ENCODE results near the gene CDC27.
"Not testable (repeated sequence)": the region's sequence is repeated elsewhere in the genome, so short reads cannot be mapped to it uniquely, and the experiment has no call there.

Gene CDC27

DNA sequence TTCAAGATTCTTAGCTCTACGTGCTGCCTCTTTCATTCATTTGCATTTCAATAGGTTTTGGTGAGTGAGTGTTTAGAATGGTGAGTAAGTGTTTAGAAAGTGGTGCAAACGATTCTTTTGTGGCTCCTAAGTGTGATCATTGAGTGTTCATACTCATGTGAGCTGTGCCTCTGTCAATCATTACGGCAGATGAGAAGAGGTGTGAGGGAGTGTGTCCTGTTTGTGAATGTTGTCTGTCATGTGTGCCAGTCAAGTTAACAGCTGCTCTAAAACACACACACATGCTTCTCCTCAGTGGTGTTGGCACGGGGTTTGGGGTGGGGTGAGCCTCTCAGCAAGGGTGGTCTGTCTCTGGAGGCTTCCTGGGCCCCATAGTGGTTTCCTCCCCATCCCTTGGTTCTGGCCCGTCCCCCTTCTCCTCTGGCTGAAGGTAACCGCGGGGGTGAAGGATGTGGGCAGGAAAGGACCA is 31.5 kb upstream of the CDC27 start:
- in situ Hi-C loops (cut with HindIII; ENCODE audit: low sequenced_read_pairs): no loop called here

DNA sequence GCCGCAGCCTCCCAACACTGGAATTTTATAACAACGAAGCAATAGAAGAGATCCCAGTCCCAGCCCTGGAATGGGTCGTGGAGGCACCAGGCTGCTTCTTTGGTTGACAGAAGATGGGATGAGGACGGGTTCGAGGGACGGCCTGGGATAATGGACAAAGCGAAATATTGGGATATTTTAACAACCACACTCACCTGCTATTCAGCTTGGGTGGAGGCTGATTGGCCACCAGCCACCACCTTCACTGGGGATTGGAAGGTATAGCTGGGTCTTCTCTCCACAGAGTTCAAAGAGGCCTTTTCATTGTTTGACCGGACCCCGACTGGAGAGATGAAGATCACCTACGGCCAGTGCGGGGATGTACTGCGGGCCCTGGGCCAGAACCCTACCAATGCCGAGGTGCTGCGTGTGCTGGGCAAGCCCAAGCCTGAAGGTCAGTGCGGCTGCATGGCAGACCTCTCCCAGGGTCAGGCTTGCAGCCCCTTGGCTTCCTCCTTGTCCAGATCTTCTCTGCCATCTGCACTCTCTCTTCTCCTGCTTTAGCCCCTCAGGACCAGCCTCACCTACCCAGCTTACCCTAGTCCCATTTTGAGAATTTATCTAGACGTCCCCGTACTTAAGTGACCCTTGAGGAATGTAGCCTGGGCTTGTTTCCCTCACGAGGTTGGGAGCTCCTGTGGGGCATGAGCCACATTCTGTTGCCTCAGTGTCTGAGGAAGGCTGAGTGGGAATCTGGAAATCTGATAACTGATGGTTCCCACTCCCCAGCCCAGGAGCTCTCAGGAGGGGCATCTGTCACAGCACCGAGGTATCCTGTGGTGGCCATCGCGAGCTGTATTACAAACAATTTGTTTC is 30.8 kb upstream of the CDC27 start:
- in situ Hi-C loops (cut with HindIII; ENCODE audit: low sequenced_read_pairs): no loop called here

GRCh38 chr17:47218896-47219430 is 29.9 kb upstream of the CDC27 start:
- in situ Hi-C loops (cut with HindIII; ENCODE audit: low sequenced_read_pairs): no loop called here

DNA sequence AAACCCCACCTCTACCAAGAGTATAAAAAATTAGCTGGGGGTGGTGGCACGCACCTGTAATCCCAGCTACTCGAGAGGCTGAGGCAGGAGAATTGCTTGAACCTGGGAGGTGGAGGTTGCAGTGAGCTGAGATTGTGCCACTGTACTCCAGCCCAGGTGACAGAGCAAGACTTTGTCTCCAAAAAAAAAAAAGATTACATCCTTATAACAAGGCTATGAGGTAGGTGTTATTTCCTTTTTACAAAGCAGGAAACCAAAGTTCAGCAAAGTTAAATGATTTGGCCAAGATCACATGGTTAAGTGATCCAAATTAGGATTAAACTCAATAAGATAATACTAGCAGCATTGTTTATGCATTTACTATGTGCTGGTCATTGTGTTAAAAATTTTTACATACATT is 28.2 kb upstream of the CDC27 start:
- in situ Hi-C loops (cut with HindIII; ENCODE audit: low sequenced_read_pairs): not testable (repeated sequence)

DNA sequence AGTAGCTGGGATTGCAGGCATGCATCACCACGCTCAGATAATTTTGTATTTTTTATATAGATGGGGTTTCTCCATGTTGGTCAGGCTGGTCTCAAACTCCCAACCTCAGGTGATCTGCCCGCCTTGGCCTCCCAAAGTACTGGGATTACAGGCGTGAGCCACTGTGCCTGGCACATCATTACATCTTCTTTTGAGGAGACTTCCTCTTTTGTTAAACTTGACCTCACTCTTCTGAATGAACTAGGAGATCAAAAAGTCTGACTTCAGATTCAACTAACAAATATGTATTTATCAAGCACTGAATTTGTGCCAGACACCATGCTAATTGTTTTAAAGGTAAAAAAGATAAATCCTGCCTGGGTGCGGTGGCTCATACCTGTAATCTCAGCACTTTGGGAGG is 27.7 kb upstream of the CDC27 start:
- in situ Hi-C loops (cut with HindIII; ENCODE audit: low sequenced_read_pairs): not testable (repeated sequence)

DNA sequence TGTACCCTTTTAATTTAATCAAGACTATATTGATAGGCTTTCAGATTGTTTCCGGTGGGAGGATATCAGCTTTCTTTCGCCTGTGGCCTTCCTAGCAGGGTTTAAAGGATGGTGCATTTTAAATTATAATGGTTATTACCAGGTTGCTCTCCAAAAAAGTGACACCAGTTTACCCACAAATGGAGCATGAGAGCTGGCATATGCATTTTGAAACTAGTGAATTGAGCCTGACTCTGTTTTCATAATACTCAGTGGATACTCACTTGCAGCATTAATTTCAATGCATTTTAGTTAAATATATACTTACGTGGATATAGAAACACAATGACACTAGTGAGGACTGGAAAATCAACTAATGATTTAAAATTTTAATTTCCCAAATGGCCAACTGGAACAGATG is 25.8 kb upstream of the CDC27 start:
- in situ Hi-C loops (cut with HindIII; ENCODE audit: low sequenced_read_pairs): no loop called here

DNA sequence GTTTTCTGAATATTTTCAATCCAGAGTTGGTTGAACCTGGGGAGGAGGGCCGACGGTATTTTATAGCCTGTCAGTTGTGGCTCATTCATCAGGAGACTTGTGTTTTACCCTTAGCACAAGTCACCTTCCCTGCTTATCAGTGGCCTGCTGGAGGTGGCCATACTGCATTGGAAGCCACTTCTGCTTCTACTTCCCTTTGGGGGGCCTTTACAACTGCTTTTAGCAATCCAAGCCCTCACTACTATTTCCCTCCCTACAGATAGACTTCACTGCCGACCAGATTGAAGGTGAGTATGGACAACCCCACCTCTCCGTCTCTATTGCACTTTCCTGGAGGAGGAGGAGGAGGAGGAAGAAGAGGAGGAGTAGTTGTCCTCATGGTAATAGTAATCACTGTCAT is 24.4 kb upstream of the CDC27 start:
- in situ Hi-C loops (cut with HindIII; ENCODE audit: low sequenced_read_pairs): no loop called here

DNA sequence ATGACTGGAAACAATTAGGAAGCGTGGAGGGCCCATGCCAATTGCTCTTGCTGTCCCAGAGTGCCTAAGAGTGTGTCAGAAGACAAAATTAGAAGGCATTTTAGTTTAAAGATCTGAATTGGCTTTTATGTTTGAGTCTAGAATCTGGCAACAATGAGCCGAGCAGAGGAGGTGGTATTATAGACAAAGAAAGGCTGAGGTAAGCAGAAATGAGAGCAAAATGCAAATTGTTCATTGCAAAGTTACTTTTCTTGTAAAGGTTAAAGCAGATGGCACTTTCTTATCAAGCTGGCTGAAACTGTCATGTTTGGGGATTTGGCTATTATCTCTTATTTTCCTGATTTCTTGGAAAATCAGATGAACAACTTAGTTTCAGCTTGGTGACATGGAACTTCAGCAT is 23.4 kb upstream of the CDC27 start:
- in situ Hi-C loops (cut with HindIII; ENCODE audit: low sequenced_read_pairs): no loop called here

GRCh38 chr17:47210779-47211178 is 21.7 kb upstream of the CDC27 start:
- in situ Hi-C loops (cut with HindIII; ENCODE audit: low sequenced_read_pairs): no loop called here

DNA sequence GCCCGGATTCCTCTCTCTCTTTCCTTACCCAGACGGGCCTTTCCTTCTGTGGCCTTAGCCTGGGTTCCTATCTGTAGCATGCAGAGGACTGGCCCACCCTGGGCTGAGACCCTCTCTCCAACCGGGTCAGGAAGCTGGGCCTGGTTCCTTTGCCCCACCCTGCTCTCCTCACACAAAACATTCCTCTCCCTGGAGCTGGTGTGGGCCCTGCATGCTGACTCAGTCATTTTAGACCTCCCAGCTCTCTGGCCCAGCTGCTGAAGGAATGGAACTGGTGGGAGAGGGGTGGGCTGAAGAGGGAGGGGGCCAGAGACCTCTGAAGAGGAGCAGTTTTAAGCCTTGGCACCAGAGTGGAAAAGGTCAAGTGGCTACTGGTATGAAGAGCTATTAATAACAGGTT is 21.0 kb upstream of the CDC27 start:
- in situ Hi-C loops (cut with HindIII; ENCODE audit: low sequenced_read_pairs): no loop called here

GRCh38 chr17:47209499-47209898 is 20.4 kb upstream of the CDC27 start:
- in situ Hi-C loops (cut with HindIII; ENCODE audit: low sequenced_read_pairs): no loop called here

DNA sequence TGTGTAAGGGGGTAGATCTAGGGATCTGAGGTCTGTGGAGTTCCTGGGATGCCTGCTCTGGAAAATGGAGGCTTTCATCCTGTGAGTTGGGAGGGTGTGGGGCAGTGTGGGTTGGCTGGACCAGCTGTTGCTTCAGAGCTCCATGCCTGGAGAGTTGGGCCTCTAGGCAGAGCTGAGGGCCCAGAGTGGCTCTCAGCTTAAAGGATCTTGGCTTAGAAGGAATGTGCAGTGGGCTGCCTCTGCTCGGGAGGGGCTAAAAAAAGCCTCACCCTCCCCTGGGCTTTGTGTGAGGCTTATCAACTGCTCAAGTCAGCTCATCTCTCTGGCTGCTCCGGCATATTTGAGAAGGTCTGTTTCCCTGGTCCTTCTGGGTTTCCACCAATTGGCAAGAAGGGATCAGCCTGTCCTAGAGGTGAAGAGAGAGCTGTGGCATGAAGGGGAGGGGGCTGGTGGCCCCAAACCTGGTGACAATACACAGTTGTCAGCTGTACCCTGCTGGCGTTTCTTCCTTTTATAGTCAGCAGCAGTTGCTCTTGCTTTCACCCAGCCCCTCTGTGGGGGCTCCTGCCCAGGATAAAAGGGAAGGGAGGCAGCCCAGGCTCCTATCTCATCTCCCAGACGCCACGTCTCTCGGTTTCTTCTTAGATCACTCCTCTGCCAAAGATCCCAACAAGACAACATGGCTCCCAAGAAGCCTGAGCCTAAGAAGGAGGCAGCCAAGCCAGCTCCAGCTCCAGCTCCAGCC is 19.8 kb upstream of the CDC27 start, which contains the start of gene MYL4:
MYL4 (plus strand) TSS at position 605 of the 745 bp plus-strand sequence; CDS start at position 680, 75 bp downstream.
- in situ Hi-C loops (cut with HindIII; ENCODE audit: low sequenced_read_pairs): no loop called here

DNA sequence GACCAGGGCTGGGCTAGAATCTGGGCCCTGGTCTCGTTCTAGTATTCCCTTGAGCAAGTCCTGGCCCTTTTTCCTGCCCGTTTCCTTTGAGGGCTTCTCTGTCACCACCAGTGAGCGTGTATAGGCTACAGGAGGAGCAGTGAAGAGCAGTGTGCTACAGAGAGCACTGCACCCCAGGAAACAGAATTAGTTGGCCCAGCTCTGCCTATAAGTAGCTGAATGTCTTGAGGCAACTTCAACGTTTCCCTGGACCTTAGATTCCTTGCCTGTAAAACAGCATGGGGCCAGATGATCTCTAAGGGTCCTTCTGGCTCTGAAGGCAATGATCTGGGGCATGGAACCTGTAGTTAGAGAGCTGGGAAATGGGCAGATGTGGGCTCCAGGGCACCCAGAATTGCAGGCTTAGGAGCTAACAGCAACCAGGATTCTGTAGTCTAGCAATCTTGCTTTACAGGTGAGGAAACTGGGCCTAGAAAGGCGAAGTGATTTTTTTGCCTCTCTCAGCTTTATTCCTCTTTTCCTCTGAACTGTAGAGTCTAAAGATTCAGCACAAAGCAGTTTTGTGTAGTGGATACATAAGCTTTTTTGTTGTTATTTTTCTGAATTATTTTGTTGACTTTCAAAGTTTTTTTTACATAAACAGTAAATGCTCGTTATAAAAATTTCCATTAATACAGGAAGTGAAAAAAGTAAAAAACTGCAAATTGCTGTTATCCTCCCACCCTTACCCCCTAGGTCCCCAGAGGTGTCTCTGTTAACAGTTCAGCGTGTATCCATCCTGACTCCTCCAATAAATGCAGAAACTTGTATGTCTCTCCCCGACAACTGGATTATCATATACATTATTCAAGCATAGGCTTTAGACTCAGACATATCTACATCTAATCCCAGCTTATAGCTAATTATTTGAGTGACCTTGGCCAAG is 18.3 kb upstream of the CDC27 start:
- in situ Hi-C loops (cut with HindIII; ENCODE audit: low sequenced_read_pairs): no loop called here

DNA sequence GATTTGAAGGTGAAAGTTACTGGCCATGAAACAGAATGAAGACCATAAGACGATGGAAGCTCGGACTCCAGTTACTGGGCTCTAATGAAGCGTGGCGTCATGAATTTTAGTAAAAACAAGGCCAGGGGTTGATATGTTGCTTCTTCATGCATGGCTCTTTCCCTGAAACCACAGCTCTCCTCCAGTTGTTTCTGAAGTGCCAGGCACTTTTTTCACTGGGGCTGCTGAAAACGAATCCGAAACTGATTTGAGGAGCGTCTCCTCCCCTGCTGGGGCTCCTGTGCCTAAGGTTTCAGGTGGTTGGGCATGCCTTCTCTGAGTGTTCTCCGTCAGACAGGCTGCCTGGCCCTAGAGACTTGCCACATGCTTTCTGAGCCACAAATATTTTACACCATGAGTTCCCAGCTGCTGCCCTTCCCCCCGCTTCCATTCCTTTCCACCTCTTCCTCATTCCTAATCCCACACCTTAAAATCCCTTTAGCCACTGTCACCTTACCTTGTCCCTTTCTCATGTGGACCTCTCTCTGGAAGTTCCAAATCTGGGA is 16.4 kb upstream of the CDC27 start:
- in situ Hi-C loops (cut with HindIII; ENCODE audit: low sequenced_read_pairs): no loop called here

DNA sequence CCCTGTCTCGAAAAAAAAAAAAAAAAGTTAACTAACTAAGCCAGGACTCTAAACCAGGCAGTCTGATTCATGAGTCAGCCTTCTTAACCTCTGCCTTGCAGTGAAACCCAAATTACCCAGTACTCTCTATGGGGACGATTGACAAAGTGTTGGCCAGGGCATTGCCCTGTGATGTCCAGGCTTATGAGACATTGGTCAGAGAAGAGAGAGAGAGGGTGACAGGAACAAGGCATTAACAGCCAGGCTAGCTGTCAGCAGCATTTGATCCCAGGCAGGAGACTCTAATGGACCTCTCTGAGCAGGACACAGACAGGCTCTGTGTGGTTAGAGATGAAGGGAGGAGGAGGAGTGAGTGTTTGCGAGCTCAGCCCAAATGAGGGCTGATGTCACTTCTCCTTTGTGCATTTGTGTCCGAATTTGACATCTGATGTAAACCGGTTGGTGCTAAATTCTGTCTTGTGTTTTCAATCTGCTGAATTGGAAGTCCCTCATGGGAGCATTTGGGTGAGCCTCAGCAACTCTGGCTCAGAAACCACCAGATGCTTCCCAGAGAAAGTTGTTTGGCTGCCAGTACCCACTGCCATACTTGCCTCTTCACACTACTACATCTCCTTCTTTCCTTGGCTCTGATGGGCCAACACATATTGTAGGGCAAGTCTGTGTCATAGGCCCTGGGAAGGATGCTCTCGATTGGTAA is 15.8 kb upstream of the CDC27 start:
- in situ Hi-C loops (cut with HindIII; ENCODE audit: low sequenced_read_pairs): no loop called here

- in situ Hi-C loops (cut with HindIII; ENCODE audit: low sequenced_read_pairs): no loop called here
These were observed 15.1 kb upstream of the CDC27 start for GRCh38 chr17:47203984-47204721.

DNA sequence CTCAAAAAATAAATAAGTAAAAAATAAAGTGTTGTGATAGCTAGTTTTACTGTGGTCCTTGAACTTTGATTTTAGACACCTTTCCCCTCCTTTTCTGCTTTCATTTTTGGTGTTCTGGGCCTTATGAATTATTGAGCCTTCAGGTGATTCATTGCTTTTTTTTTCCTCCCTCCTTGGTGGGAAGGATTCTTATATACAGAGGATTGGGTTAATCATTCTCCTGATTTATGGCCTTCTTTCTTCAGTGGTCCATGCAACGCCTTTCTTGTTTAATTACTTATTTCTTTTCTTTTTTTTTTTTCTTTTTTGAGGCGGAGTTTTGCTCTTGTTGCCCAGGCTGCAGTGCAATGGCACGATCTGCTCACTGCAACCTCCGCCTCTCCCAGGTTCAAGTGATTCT is 12.1 kb upstream of the CDC27 start:
- in situ Hi-C loops (cut with HindIII; ENCODE audit: low sequenced_read_pairs): no loop called here

DNA sequence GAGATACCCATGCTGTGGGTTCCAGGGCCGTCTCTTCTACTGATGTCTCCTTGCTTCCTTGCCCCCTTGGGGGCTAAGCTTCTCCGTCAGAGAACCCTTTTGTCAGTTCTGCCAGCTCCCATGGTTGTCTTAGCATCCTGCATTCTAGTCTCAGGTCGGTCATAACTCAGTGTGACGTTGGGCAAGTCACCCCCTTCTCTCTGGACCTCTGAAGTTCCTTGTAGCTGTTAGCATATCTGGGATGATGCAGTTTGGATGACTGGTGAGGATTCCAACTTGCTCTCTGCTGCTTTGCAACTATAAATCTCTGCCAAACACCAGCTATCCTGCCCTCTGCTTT is 11.2 kb upstream of the CDC27 start:
- in situ Hi-C loops (cut with HindIII; ENCODE audit: low sequenced_read_pairs): no loop called here

- in situ Hi-C loops (cut with HindIII; ENCODE audit: low sequenced_read_pairs): no loop called here
These were observed 10.7 kb upstream of the CDC27 start for GRCh38 chr17:47199627-47200324.

Data from endothelial cell of hepatic sinusoid (primary cell).